Measurements from ENCODE around the gene SERPINA5.
A peak's percentile ranks its signal among the peaks of the same experiment; 100 is the strongest.

The SERPINA5 gene

DNA sequence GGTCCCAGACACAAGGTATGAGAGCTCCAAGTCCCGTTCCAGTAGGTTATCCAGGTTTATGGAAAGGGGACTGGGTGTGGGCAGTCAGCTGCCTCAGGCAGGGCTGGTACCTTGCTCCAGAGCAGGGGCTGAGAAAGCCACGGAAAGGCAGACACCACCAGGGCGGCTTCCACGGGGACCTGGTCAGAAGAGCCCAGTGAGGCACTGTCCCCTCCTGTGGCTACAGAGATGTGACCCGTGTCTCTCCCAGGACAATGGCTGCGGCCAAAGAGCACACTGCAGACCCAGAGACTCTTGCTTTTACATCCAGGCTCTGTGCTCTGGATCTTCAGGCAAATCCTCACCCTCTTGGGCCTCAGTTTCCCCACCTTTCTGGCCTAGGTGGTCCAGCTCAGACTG lies 11.2 kb upstream of the SERPINA5 start:
- H3K4me3 ChIP-seq (ENCODE audit: low read depth, low read length): no peak overlapping the region
- in situ Hi-C loops (cut with HindIII; ENCODE audit: low pct_ligation_motif_present, low sequenced_read_pairs): no loop called here
- no peak overlapping the region for H3K27ac ChIP-seq
- H3K27me3 ChIP-seq (replicated peaks): no peaks in the 10 kb centered on the region
- TF ChIP-seq, protein P1, sequence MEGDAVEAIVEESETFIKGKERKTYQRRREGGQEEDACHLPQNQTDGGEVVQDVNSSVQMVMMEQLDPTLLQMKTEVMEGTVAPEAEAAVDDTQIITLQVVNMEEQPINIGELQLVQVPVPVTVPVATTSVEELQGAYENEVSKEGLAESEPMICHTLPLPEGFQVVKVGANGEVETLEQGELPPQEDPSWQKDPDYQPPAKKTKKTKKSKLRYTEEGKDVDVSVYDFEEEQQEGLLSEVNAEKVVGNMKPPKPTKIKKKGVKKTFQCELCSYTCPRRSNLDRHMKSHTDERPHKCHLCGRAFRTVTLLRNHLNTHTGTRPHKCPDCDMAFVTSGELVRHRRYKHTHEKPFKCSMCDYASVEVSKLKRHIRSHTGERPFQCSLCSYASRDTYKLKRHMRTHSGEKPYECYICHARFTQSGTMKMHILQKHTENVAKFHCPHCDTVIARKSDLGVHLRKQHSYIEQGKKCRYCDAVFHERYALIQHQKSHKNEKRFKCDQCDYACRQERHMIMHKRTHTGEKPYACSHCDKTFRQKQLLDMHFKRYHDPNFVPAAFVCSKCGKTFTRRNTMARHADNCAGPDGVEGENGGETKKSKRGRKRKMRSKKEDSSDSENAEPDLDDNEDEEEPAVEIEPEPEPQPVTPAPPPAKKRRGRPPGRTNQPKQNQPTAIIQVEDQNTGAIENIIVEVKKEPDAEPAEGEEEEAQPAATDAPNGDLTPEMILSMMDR (IDR thresholded peaks at IDR 0.05; ENCODE audit: low read depth, low read length, missing control alignments): no peak
- H3K36me3 ChIP-seq (replicated peaks): no peaks in the 10 kb centered on the region
- DNase-seq: no peak

DNA sequence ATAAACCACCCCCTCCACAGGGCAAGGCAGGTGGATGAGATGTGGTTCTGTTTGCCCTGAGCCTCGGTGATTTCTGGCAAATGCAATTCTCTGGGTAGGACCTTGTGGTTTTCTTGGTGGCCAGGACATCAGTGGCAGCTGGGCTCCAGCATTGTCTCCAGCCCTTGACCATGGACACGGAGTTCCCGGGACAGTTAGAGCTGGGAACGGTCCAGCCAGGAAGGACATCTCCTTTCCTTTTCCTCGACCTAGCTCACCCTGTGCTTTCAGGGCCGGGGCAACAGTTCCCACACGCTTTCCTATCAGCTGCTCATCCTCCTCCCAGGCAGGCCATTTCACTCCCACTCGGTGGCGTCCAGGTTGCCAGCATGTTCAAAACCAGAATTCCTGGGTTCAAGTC lies 10.8 kb upstream of the SERPINA5 start:
- TF ChIP-seq, protein P1 (IDR thresholded peaks at IDR 0.05; ENCODE audit: low read depth, low read length, missing control alignments): no peak
- Histone ChIP-seq H3K36me3 (replicated peaks) (no peaks in the 10 kb centered on the region), H3K27me3 (replicated peaks) (no peaks in the 10 kb centered on the region), H3K4me3 (ENCODE audit: low read depth, low read length) (no peak overlapping the region), H3K27ac (no peak overlapping the region)
- in situ Hi-C loops (cut with HindIII; ENCODE audit: low pct_ligation_motif_present, low sequenced_read_pairs): no loop called here
- DNase-seq: no peak

DNA sequence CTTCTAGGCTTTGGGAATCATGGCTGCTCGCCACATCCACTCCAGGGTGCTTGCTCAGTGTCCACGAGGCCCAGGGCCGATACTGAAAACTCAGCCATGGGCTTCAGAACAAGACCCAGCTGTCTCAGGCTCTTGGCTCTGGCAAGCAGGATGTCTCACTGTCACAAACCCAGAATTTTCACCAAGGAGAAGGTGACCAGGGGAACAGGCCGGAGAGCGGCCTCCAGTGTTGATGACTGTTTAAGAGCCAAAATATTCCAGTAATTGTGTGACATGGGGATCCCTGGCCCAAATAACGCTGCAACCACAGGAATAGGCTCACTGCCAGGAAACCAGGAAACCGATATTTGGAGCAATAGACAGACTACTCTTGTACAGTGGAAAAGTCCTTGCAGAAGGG lies 9.8 kb upstream of the SERPINA5 start:
- Histone ChIP-seq H3K4me3 (ENCODE audit: low read depth, low read length) (no peak overlapping the region), H3K27me3 (replicated peaks) (no peaks in the 10 kb centered on the region), H3K36me3 (replicated peaks) (no peaks in the 10 kb centered on the region), H3K27ac (no peak overlapping the region)
- in situ Hi-C loops (cut with HindIII; ENCODE audit: low pct_ligation_motif_present, low sequenced_read_pairs): no loop called here
- TF ChIP-seq, protein P1 (IDR thresholded peaks at IDR 0.05; ENCODE audit: low read depth, low read length, missing control alignments): no peak
- no peak for DNase-seq

DNA sequence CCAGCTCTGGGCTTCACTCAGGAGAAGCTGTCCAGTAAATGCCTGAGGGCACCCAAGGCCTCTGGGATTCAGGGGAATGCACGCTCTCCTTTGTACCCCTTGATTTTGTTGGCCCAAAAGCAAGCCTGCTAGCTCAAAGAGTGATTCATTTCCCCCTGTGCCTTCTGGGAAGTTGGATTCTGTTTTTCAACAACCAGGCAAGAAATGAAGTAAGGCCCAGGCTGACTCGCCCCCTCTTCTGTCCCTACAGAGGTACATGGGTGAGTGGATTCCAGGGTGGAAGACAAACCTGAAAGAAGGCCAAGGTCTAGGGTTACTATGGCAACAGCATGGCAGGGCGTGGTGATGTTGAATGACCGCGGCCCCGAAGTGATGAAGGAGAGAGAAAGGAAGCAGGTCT lies 9.3 kb upstream of the SERPINA5 start:
- Histone ChIP-seq H3K27me3 (replicated peaks) (no peaks in the 10 kb centered on the region), H3K27ac (no peak overlapping the region), H3K4me3 (ENCODE audit: low read depth, low read length) (no peak overlapping the region), H3K36me3 (replicated peaks) (no peaks in the 10 kb centered on the region)
- peak; percentile 33 for DNase-seq
- in situ Hi-C loops (cut with HindIII; ENCODE audit: low pct_ligation_motif_present, low sequenced_read_pairs): no loop called here
- TF ChIP-seq, protein P1 (IDR thresholded peaks at IDR 0.05; ENCODE audit: low read depth, low read length, missing control alignments): no peak

DNA sequence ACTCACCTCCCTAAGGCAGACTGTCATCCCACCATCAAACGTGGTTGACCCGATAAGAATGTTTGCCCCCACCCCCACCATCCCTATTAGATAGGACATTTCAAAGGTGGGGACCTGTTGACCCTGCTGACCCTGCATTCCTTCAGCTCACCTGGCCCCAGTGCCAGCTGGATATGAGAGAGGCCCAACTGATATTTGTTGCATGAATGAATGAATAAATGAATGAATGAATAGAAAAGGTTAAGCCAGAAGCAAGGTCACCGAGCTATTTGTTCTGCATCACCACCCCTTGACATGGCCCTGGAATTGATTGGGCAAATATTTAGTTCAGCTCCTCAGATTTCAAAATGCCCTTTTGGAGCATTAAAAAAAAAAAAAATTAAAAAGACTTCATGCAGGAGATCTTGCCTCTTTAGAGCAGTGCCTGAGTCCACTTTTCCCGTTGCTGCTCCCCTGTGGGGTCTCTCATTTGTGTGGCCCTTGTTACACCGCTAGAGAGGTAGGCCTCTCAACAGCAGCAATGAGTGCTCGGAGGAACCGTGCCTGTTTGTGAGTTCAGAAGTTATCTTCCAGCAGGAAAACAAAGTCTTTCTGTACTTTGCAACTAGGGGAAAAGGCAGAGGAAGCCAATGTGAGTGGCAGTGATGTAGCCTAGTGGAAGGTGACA lies 8.5 kb upstream of the SERPINA5 start:
- in situ Hi-C loops (cut with HindIII; ENCODE audit: low pct_ligation_motif_present, low sequenced_read_pairs): no loop called here
- TF ChIP-seq, protein P1 (IDR thresholded peaks at IDR 0.05; ENCODE audit: low read depth, low read length, missing control alignments): no peak

More for the DNA sequence above, 8.5 kb upstream of the SERPINA5 start:
- Histone ChIP-seq H3K36me3 (replicated peaks) (no peaks in the 10 kb centered on the region), H3K27ac (no peak overlapping the region), H3K4me3 (ENCODE audit: low read depth, low read length) (no peak overlapping the region), H3K27me3 (replicated peaks) (no peaks in the 10 kb centered on the region)
- no peak for DNase-seq
